Measurements from ENCODE around the gene CRISPLD2.
"Not testable (repeated sequence)": the region's sequence is repeated elsewhere in the genome, so short reads cannot be mapped to it uniquely, and the experiment has no call there.

Gene CRISPLD2

GRCh38 chr16:84842516-84843148, 22.8 kb downstream of the CRISPLD2 start:
- FAIRE-seq, result no peak

- no peak for FAIRE-seq
Observed at GRCh38 chr16:84843149-84844048, 23.6 kb downstream of the CRISPLD2 start.

- no peak for FAIRE-seq
Observed at GRCh38 chr16:84844049-84844350, 24.2 kb downstream of the CRISPLD2 start.

- FAIRE-seq, result no peak
Observed at GRCh38 chr16:84844559-84845495, 25.0 kb downstream of the CRISPLD2 start.

- FAIRE-seq, result no peak
Observed at GRCh38 chr16:84845496-84846002, 25.8 kb downstream of the CRISPLD2 start.

- FAIRE-seq, result no peak
Observed at GRCh38 chr16:84847564-84848355, 28.0 kb downstream of the CRISPLD2 start.

GRCh38 chr16:84848986-84849634, 29.3 kb downstream of the CRISPLD2 start:
- no peak for FAIRE-seq

- FAIRE-seq, result no peak
Observed at GRCh38 chr16:84849751-84850150, 30.0 kb downstream of the CRISPLD2 start.

- no peak for FAIRE-seq
Observed at GRCh38 chr16:84850714-84851113, 30.9 kb downstream of the CRISPLD2 start.

- no peak for FAIRE-seq
Observed at GRCh38 chr16:84851192-84852127, 31.7 kb downstream of the CRISPLD2 start.

GRCh38 chr16:84853534-84853933, 33.7 kb downstream of the CRISPLD2 start:
- no peak for FAIRE-seq

GRCh38 chr16:84854759-84855158, 35.0 kb downstream of the CRISPLD2 start:
- FAIRE-seq, result no peak

- not testable (repeated sequence) for FAIRE-seq
Observed at GRCh38 chr16:84855435-84856202, 35.8 kb downstream of the CRISPLD2 start.

GRCh38 chr16:84856203-84856581, 36.4 kb downstream of the CRISPLD2 start:
- FAIRE-seq, result not testable (repeated sequence)

GRCh38 chr16:84856811-84857210, 37.0 kb downstream of the CRISPLD2 start:
- not testable (repeated sequence) for FAIRE-seq

GRCh38 chr16:84859681-84860080, 39.9 kb downstream of the CRISPLD2 start:
- FAIRE-seq, result no peak

- no peak for FAIRE-seq
Observed at GRCh38 chr16:84860383-84860782, 40.6 kb downstream of the CRISPLD2 start.

GRCh38 chr16:84861671-84862070, 41.9 kb downstream of the CRISPLD2 start:
- FAIRE-seq, result no peak

GRCh38 chr16:84862804-84863480, 43.2 kb downstream of the CRISPLD2 start:
- no peak for FAIRE-seq
